Astrocyte (in vitro differentiated cells and primary cell): Measurements from ENCODE around the gene VPS36. TPM values are rescaled to one million over a fixed set of nuclear protein-coding genes. Genes with fewer than 3 reads are reported as not detected.

Experiments
- DNase-seq: peaks from one replicate; pipeline ENCODE4 v3.0.0-alpha.2; 2010; ENCODE audit warnings: low read depth
- FAIRE-seq: peaks from 2 replicates; lab custom pipeline; 2011; peaks lifted over from hg19 to GRCh38; lab: Jason Lieb, UNC
- H2AFZ ChIP-seq: 2 replicates; pipeline ENCODE4 v1.6.0; 2012; ENCODE audit warnings: low read depth, low read length, inconsistent platforms
- H3K27ac ChIP-seq: 2 replicates; pipeline ENCODE4 v1.5.1; 2011; ENCODE audit warnings: low read depth, low read length, inconsistent platforms
- H3K27me3 ChIP-seq: 2 replicates; pipeline ENCODE4 v1.6.0; 2011; ENCODE audit warnings: low read length, inconsistent platforms; ENCODE audit not compliant: insufficient read depth
- H3K36me3 ChIP-seq: 2 replicates; pipeline ENCODE4 v1.5.1; 2011; ENCODE audit warnings: low read length, inconsistent platforms; ENCODE audit not compliant: insufficient read depth
- H3K4me1 ChIP-seq: 2 replicates; pipeline ENCODE4 v1.5.1; 2011; ENCODE audit warnings: low read length, inconsistent platforms; ENCODE audit not compliant: insufficient read depth
- H3K4me2 ChIP-seq: 2 replicates; pipeline ENCODE4 v1.6.0; 2012; ENCODE audit warnings: low read length, inconsistent platforms
- H3K4me3 ChIP-seq: 2 replicates; pipeline ENCODE4 v1.5.1; 2011; ENCODE audit warnings: low read depth, mild to moderate bottlenecking, low read length, inconsistent platforms; ENCODE audit not compliant: insufficient read depth
- H3K79me2 ChIP-seq: 2 replicates; pipeline ENCODE4 v1.6.0; 2012; ENCODE audit warnings: mild to moderate bottlenecking, low read length, inconsistent platforms; ENCODE audit not compliant: insufficient read depth
- H3K9ac ChIP-seq: 2 replicates; pipeline ENCODE4 v1.6.0; 2012; ENCODE audit warnings: mild to moderate bottlenecking, low read length, inconsistent platforms
- H3K9me3 ChIP-seq: 2 replicates; pipeline ENCODE4 v1.5.1; 2012; ENCODE audit warnings: low read depth, mild to moderate bottlenecking, low read length, inconsistent platforms; ENCODE audit not compliant: insufficient read depth
- H4K20me1 ChIP-seq: 2 replicates; pipeline ENCODE4 v1.6.0; 2012; ENCODE audit warnings: low read length, inconsistent platforms; ENCODE audit not compliant: insufficient read depth
- H3K27ac Mint-ChIP-seq: one replicate; pipeline ENCODE4 v1.8.0; 2021; ENCODE audit warnings: mild to moderate bottlenecking, mixed read lengths; ENCODE audit not compliant: unreplicated experiment
- H3K27me3 Mint-ChIP-seq: one replicate; pipeline ENCODE4 v1.8.0; 2021; ENCODE audit warnings: low read depth, mixed read lengths; ENCODE audit not compliant: unreplicated experiment
- H3K36me3 Mint-ChIP-seq: one replicate; pipeline ENCODE4 v1.8.0; 2021; ENCODE audit warnings: low read depth, mixed read lengths; ENCODE audit not compliant: unreplicated experiment
- H3K4me1 Mint-ChIP-seq: one replicate; pipeline ENCODE4 v1.8.0; 2021; ENCODE audit warnings: low read depth, mixed read lengths; ENCODE audit not compliant: unreplicated experiment
- H3K4me3 Mint-ChIP-seq: one replicate; pipeline ENCODE4 v1.8.0; 2021; ENCODE audit warnings: mild to moderate bottlenecking, moderate library complexity, mixed read lengths; ENCODE audit not compliant: unreplicated experiment
- H3K9me3 Mint-ChIP-seq: one replicate; pipeline ENCODE4 v1.8.0; 2021; ENCODE audit warnings: mild to moderate bottlenecking, mixed read lengths; ENCODE audit not compliant: unreplicated experiment
- EZH2 ChIP-seq: IDR thresholded peaks from 2 replicates; pipeline ENCODE4 v1.6.1; 2012; ENCODE audit warnings: mild to moderate bottlenecking, low read length, inconsistent platforms; ENCODE audit not compliant: insufficient read depth
- total RNA-seq: library from RNA; stranded (reverse); gene quantifications from 2 replicates; pipeline ENCODE4 v1.2.1, GENCODE V29; 2021
- TF ChIP-seq, protein P1 (sequence below): IDR thresholded peaks from 2 replicates; pipeline ENCODE4 v1.5.1; 2011; ENCODE audit warnings: low read depth, mild to moderate bottlenecking, inconsistent platforms, low read length, moderate library complexity; ENCODE audit not compliant: insufficient read depth

VPS36 gene
- total RNA-seq, 1 donor from 2014 or later: 41.8 TPM

DNA sequence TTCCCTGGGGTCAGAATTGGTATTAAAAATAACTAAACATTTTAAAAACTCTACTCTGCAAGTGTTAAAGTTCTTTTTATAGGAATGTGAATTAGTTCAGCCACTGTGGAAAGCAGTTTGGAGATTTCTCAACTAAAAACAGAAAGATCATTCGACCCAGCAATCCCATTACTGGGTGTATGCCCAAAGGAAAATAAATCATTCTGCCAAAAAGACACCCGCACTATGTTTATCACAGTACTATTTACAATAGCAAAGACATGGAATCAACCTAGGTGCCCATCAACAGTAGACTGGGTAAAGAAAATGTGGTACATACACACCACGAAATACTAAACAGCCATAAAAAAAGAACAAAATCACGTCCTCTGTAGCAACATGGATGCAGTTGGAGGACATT is 43.8 kb downstream of the VPS36 start:
- peak overlapping the region; percentile 82 for H3K4me3 ChIP-seq
- no peaks in the 10 kb centered on the region for H3K36me3 ChIP-seq
- Mint-ChIP-seq H3K4me3 (peak overlapping the region; percentile 80), H3K36me3 (peaks cover 14% of the 10 kb centered on the region), H3K4me1 (peaks cover 3% of the 10 kb centered on the region), H3K27me3 (peaks cover 2% of the 10 kb centered on the region), H3K9me3 (no peaks in the 10 kb centered on the region), H3K27ac (no peak overlapping the region)
- no peak overlapping the region for H3K27ac ChIP-seq
- H3K4me1 ChIP-seq: peaks cover 5% of the 10 kb centered on the region
- peaks cover 5% of the 10 kb centered on the region for H3K79me2 ChIP-seq
- no peak overlapping the region for H2AFZ ChIP-seq
- no peak for DNase-seq
- H3K9ac ChIP-seq: peak overlapping the region; percentile 78
- peak overlapping the region; percentile 90 for H3K4me2 ChIP-seq
- TF ChIP-seq EZH2: no peak
- TF ChIP-seq, protein P1, sequence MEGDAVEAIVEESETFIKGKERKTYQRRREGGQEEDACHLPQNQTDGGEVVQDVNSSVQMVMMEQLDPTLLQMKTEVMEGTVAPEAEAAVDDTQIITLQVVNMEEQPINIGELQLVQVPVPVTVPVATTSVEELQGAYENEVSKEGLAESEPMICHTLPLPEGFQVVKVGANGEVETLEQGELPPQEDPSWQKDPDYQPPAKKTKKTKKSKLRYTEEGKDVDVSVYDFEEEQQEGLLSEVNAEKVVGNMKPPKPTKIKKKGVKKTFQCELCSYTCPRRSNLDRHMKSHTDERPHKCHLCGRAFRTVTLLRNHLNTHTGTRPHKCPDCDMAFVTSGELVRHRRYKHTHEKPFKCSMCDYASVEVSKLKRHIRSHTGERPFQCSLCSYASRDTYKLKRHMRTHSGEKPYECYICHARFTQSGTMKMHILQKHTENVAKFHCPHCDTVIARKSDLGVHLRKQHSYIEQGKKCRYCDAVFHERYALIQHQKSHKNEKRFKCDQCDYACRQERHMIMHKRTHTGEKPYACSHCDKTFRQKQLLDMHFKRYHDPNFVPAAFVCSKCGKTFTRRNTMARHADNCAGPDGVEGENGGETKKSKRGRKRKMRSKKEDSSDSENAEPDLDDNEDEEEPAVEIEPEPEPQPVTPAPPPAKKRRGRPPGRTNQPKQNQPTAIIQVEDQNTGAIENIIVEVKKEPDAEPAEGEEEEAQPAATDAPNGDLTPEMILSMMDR: no peak
- no peaks in the 10 kb centered on the region for H3K9me3 ChIP-seq
- FAIRE-seq: no peak
- no peaks in the 10 kb centered on the region for H4K20me1 ChIP-seq
- no peaks in the 10 kb centered on the region for H3K27me3 ChIP-seq

DNA sequence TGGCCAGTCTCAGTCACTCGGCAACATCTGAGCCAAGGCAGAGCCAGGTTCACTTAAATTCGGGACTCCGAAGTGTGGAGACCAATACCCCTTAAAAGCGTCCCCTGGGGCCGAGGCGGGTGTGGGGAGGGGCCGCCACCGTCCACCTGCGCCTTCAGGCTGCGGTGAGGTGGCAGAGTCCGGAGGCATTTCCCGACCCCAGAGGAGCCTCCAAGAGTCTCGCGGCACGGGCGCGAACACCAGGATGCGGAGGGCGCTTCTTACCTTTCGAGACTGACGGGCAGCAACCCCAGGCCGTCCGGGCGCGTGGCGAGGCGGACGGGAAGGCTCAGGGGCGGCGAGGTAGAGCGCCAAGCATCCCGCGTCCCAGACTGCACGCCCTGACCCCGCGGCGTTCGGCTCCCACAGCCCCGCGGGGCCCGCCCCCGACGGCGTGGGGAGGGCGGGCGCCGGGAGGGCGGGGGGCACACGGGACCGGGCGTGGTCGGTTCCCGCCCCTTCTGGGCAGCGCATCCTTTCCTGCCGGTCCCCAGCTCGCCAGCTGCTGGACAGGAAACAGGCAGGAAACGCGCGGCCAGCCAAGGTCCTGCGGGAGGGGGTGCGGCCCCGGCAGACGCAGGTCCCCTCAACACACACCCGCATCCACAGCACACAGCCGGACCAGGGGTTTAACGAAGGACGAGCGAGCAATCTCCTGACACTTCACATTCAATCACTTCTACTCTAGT is 44.5 kb downstream of the VPS36 start, which contains the start of gene THSD1:
Gene THSD1, minus strand, starts transcription at position 406 of the 728 bp plus-strand sequence. CDS start 3,572 bp downstream, outside the sequence.
- H3K4me1 ChIP-seq: peaks cover 4% of the 10 kb centered on the region
- peak within 1 kb of the TSS; percentile 78 for H2AFZ ChIP-seq
- peak within 1 kb of the TSS; percentile 62 for H3K27ac Mint-ChIP-seq
- no peaks in the 10 kb centered on the region for H4K20me1 ChIP-seq
- no peaks in the 10 kb centered on the region for H3K9me3 Mint-ChIP-seq
- H3K27me3 Mint-ChIP-seq: peaks cover 2% of the 10 kb centered on the region
- peak within 1 kb of the TSS; percentile 90 for H3K4me2 ChIP-seq
- FAIRE-seq (no peak), DNase-seq (peak; percentile 36)
- TF ChIP-seq, protein P1: no peak
- TF ChIP-seq EZH2: no peak
- peaks cover 14% of the 10 kb centered on the region for H3K36me3 Mint-ChIP-seq
- H3K4me3 ChIP-seq: peak within 1 kb of the TSS; percentile 82
- H3K27ac ChIP-seq: no peak within 1 kb of the TSS
- no peaks in the 10 kb centered on the region for H3K9me3 ChIP-seq
- H3K4me3 Mint-ChIP-seq: peak within 1 kb of the TSS; percentile 88
- H3K4me1 Mint-ChIP-seq: no peaks in the 10 kb centered on the region
- no peaks in the 10 kb centered on the region for H3K36me3 ChIP-seq
- no peaks in the 10 kb centered on the region for H3K27me3 ChIP-seq
- H3K79me2 ChIP-seq: peaks cover 5% of the 10 kb centered on the region
- H3K9ac ChIP-seq: peak within 1 kb of the TSS; percentile 78

DNA sequence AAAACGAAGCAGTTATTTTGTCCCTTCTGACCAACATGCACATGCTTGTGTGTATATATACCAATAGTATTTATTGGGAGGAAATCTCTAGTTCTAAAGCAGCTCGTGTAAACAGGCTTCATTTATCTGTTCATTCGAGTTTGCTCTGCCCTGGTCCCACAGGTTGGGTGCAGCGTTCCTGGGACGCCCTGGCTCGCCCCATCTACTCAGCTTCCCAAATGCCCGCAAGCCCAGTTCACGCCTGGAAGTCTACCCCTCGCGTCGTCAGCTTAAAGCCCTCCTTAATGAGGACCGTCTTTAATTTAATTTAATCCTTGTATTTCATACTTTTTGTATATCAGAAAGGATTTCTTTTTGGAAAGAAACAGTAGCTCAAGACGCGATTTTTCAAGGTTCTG is 45.1 kb downstream of the VPS36 start:
- H4K20me1 ChIP-seq: no peaks in the 10 kb centered on the region
- H3K79me2 ChIP-seq: peaks cover 5% of the 10 kb centered on the region
- no peaks in the 10 kb centered on the region for H3K9me3 Mint-ChIP-seq
- peaks cover 13% of the 10 kb centered on the region for H3K36me3 Mint-ChIP-seq
- peak overlapping the region; percentile 82 for H3K4me3 ChIP-seq
- H3K4me1 ChIP-seq: peaks cover 4% of the 10 kb centered on the region
- H3K27ac ChIP-seq: no peak overlapping the region
- DNase-seq (no peak), FAIRE-seq (no peak)
- H3K27me3 Mint-ChIP-seq: peaks cover 2% of the 10 kb centered on the region
- H3K27me3 ChIP-seq: no peaks in the 10 kb centered on the region
- TF ChIP-seq, protein P1: no peak
- no peak for TF ChIP-seq EZH2
- H3K9me3 ChIP-seq: no peaks in the 10 kb centered on the region
- peak overlapping the region; percentile 78 for H2AFZ ChIP-seq
- H3K9ac ChIP-seq: peak overlapping the region; percentile 78
- no peaks in the 10 kb centered on the region for H3K36me3 ChIP-seq
- peak overlapping the region; percentile 62 for H3K27ac Mint-ChIP-seq
- H3K4me2 ChIP-seq: peak overlapping the region; percentile 90
- H3K4me1 Mint-ChIP-seq: no peaks in the 10 kb centered on the region
- H3K4me3 Mint-ChIP-seq: peak overlapping the region; percentile 88
